ENCODE results near the gene TNFSF10.

Gene TNFSF10

DNA sequence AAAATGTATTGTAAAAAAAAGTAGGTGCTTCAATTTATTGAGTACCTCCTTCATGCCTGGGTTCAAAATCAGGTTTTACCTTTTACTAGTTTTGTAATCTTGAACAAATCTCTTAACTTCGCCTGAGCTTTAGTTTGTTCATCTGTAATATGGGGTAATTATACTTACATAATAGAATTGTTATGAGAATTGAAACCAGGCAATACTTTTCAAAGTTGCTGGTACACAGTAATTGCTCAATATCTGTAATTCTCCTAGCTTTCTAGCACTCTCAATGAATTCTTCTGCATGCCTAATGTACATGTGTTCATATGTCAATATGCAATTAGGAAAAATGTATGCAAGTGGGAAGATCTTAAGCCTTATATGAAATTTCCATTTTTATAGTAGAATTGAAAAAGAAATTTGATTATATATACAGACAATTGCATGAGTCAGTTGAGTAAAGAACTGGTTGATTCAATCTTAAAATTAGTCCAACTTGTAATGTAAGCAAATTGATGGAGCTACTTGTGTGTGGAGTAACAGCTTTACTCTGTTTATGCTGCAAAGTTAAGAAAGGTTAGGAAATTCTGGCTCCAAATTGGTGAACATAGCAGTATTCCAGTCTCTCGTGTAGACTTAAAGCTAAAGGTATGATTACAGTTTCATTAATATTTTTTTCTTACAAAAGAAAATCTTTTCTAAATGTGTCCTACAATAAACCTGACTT, 4.1 kb downstream of the TNFSF10 start:
- DNase-seq (ENCODE audit: extremely low read depth, low read depth): no peak
- no peak for TF ChIP-seq CTCF (IDR thresholded peaks at IDR 0.05; ENCODE audit: low read depth, low read length, missing control alignments)
- H3K4me3 ChIP-seq (replicated peaks; ENCODE audit: low read depth, low read length): no peak overlapping the region

GRCh38 chr3:172517859-172518466, 5.3 kb downstream of the TNFSF10 start:
- DNase-seq (ENCODE audit: extremely low read depth, low read depth): no peak
- H3K4me3 ChIP-seq (replicated peaks; ENCODE audit: low read depth, low read length): no peak overlapping the region
- no peak for TF ChIP-seq CTCF (IDR thresholded peaks at IDR 0.05; ENCODE audit: low read depth, low read length, missing control alignments)

- DNase-seq (ENCODE audit: extremely low read depth, low read depth): no peak
- H3K4me3 ChIP-seq (replicated peaks; ENCODE audit: low read depth, low read length): no peak overlapping the region
- no peak for TF ChIP-seq CTCF (IDR thresholded peaks at IDR 0.05; ENCODE audit: low read depth, low read length, missing control alignments)
Observed at GRCh38 chr3:172516318-172517214, 6.7 kb downstream of the TNFSF10 start.

DNA sequence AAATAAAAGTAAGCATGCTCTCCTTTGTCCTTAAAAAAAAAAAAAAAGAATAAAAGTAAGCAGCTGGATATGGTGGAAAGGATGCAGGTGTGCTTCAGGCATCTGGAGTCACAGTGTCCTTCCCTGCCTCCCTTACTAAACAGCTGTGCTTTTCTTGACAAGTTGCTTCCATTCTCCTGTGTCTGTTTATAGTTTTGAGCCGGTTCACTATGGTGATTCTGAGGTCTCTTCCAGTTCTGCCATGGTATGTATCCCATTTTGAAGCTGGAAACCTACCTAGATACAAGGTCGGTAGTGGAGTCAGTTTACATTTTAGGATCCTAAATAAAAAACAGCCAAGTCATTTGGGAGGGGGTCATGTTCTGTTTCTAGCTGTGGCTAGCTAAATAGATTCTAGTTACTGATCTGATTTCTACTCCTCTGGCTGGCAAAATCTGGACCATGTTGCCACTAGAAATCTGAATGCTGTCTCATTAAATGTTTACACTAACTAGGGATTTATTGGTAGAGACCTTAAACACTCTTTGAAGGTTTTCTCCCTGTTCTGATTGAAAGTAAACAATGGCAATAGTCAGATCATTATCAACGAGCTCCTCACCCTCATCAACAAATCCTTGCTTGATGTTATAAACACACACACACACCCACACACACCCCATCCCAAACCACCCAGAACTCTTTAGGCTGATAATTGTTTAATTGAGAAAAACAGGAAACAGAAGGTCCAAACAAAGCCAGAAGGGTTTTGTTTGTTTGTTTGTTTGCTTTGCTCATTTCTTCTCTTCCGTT, 7.9 kb downstream of the TNFSF10 start:
- no peak for DNase-seq (ENCODE audit: extremely low read depth, low read depth)
- no peak for TF ChIP-seq CTCF (IDR thresholded peaks at IDR 0.05; ENCODE audit: low read depth, low read length, missing control alignments)
- H3K4me3 ChIP-seq (replicated peaks; ENCODE audit: low read depth, low read length): no peak overlapping the region

DNA sequence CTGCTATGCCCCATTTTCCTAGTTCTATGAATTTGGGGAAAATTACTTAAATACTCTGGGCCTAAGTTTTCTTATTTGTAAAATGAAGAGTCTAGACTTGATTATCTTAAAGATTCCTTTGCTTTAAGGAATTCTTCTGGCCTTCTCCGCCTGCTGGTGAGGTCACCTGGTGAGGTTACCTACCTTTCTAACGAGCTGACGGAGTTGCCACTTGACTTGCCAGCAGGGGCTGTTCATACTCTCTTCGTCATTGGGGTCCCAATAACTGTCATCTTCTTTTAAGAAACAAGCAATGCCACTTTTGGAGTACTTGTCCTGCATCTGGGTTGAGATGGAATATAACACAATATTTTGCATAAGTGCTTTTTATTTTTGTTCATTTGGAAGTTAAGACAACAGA, 8.6 kb downstream of the TNFSF10 start:
- TF ChIP-seq CTCF (IDR thresholded peaks at IDR 0.05; ENCODE audit: low read depth, low read length, missing control alignments): no peak
- no peak for DNase-seq (ENCODE audit: extremely low read depth, low read depth)
- H3K4me3 ChIP-seq (replicated peaks; ENCODE audit: low read depth, low read length): no peak overlapping the region

DNA sequence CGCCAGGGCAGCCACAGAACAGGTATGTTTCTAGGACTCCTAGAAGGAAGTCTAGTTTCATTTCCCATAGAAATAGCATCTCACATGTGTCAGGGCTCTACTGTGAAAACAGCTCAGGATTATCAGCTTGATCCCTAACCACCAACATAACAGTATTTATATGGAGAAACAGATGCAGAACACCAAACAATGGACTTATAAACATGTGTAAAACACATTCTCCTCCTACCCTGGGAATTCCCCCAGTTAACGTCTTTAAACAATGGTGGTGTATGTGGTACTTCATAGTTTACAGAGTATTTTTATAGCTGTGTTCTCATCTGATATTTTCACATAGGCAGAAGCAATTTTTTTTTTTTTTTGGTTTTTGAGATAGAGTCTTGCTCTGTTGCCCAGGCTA, 9.7 kb downstream of the TNFSF10 start:
- H3K4me3 ChIP-seq (replicated peaks; ENCODE audit: low read depth, low read length): no peak overlapping the region
- TF ChIP-seq CTCF (IDR thresholded peaks at IDR 0.05; ENCODE audit: low read depth, low read length, missing control alignments): no peak
- peak; percentile 71 for DNase-seq (ENCODE audit: extremely low read depth, low read depth)

Measured in HFF-Myc (cell line).